Stomach (tissue), 9 donors: Measurements from ENCODE around the gene FAM227B. TPM values are rescaled to one million over a fixed set of nuclear protein-coding genes. Genes with fewer than 3 reads are reported as not detected.
"Not testable (repeated sequence)": the region's sequence is repeated elsewhere in the genome, so short reads cannot be mapped to it uniquely, and the experiment has no call there.

Experiments used
- DNase-seq, 2 donors: peaks; one replicate each; pipeline versions ENCODE4 v3.0.0 to v3.0.0-alpha.2; 2013 to 2019
- H3K27ac ChIP-seq, 5 donors: fragments of 200-600 bp in 4 of 5; sonication (generic) in 4 of 5; one replicate each; pipeline ENCODE4 v1.5.1; 2013 to 2019; ENCODE audit warnings: mild to moderate bottlenecking in 1 of 5, moderate library complexity in 1 of 5
- H3K27me3 ChIP-seq, 3 donors: fragments of 200-600 bp; sonication (generic); one replicate each; pipeline ENCODE4 v1.5.1; 2017 to 2019; ENCODE audit warnings: mixed run types in 1 of 3
- H3K36me3 ChIP-seq, 4 donors: fragments of 200-600 bp; sonication (generic); 1 replicate in 3 of 4; 2 replicates in 1 of 4; pipeline ENCODE4 v1.5.1; 2016 to 2019
- H3K4me1 ChIP-seq, 4 donors: fragments of 200-600 bp; sonication (generic); one replicate each; pipeline ENCODE4 v1.5.1; 2016 to 2019
- H3K4me3 ChIP-seq, 4 donors: fragments of 200-600 bp; sonication (generic) in 3 of 4; one replicate each; pipeline ENCODE4 v1.5.1; 2016 to 2019; ENCODE audit warnings: mild to moderate bottlenecking in 1 of 4
- H3K9me3 ChIP-seq, 4 donors: fragments of 200-600 bp; sonication (generic); one replicate each; pipeline ENCODE4 v1.5.1; 2016 to 2019
- EP300 ChIP-seq: sonication (generic); formaldehyde crosslinking; IDR thresholded peaks from one replicate; pipeline ENCODE4 v1.6.1; 2017; ENCODE audit warnings: antibody characterized with exemption
- POLR2A ChIP-seq, 4 donors: fragments of 450-650 bp; IDR thresholded peaks; one replicate each; pipeline ENCODE4 v1.6.1; 2016; ENCODE audit warnings: antibody characterized with exemption in 4 of 4, control low read depth in 2 of 4, mild to moderate bottlenecking in 1 of 4, moderate library complexity in 1 of 4
- POLR2AphosphoS5 ChIP-seq, 3 donors: sonication (generic); formaldehyde crosslinking; IDR thresholded peaks; one replicate each; pipeline ENCODE4 v1.6.1; 2016; ENCODE audit warnings: antibody characterized with exemption in 3 of 3
- WGBS, 5 donors: extraction: QIAGEN DNeasy Blood & Tissue Kit in 3 of 5; methylation state at CpG; one replicate each; pipeline versions ENCODE4 v1.1.5 to v1.1.7; 2013 to 2018; 5-methylcytosine and 5-hydroxymethylcytosine counted together
- intact Hi-C: fragments of 100-400 bp; cut with DNase I; formaldehyde crosslinking; loops from one replicate; pipeline ENCODE4 v1.15.1; 2023; ENCODE audit warnings: low total_unique reads
- polyA plus RNA-seq, 3 donors: library from polyadenylated mRNA; stranded (reverse); fragments of 200-250 nt; gene quantifications; one replicate each; pipeline ENCODE4 v1.2.3, GENCODE V29; 2013
- total RNA-seq, 5 donors: library from RNA; depleted of rRNA; stranded (reverse); fragments of >200 nt; gene quantifications; one replicate each; pipeline versions ENCODE4 v1.1.0 to v1.2.3, GENCODE V29; 2014 to 2016
- TF ChIP-seq, protein P1 (sequence below), 7 experiments: fragments of 450-650 bp in 4 of 7; fragments of 200-600 bp in 3 of 7; sonication (generic) in 3 of 7; IDR thresholded peaks; one replicate each; pipeline ENCODE4 v1.5.1; 2016 to 2019; ENCODE audit warnings: antibody characterized with exemption in 7 of 7, control low read depth in 2 of 7, mild to moderate bottlenecking in 1 of 7
- donor health status: healthy with polysubstance abuse.
- donor health status: Bipolar disorder and iron deficiency.
- donor health status: healthy.

Gene FAM227B
- total and polyA plus RNA-seq, 8 donors, result 1.3 to 7.1 (median 2.9) TPM; not detected in 1

DNA sequence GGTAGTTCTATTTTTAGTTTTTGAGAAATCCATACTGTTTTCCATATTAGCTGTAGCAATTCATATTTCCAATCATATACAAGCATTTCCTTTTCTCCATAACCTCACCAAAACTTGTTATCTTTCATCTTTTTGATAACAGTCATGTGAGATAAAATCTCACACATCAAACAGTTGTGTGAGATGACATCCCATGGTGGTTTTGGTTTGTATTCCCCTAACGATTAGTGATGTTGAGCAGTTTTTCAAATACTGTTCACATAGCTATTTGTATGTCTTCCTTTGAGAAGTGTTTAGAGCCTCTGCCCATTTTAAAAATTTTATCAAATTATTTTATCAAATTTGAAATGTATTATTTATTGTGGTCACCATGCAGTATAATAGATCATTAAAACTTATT is 50.4 kb downstream of the FAM227B start:
- H3K27ac ChIP-seq, result no peak overlapping the region
- peaks cover 0 to 6% (median 2%) of the 10 kb centered on the region in 4 donors for H3K9me3 ChIP-seq
- 31 to 77% (median 73%) methylated on average over 1 of the region's 1 CpG for WGBS, 5 donors
- peaks cover 0 to 18% (median 3%) of the 10 kb centered on the region in 4 donors for H3K36me3 ChIP-seq
- no peak for TF ChIP-seq EP300
- TF ChIP-seq, protein P1, sequence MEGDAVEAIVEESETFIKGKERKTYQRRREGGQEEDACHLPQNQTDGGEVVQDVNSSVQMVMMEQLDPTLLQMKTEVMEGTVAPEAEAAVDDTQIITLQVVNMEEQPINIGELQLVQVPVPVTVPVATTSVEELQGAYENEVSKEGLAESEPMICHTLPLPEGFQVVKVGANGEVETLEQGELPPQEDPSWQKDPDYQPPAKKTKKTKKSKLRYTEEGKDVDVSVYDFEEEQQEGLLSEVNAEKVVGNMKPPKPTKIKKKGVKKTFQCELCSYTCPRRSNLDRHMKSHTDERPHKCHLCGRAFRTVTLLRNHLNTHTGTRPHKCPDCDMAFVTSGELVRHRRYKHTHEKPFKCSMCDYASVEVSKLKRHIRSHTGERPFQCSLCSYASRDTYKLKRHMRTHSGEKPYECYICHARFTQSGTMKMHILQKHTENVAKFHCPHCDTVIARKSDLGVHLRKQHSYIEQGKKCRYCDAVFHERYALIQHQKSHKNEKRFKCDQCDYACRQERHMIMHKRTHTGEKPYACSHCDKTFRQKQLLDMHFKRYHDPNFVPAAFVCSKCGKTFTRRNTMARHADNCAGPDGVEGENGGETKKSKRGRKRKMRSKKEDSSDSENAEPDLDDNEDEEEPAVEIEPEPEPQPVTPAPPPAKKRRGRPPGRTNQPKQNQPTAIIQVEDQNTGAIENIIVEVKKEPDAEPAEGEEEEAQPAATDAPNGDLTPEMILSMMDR (IDR thresholded peaks at IDR 0.05), result no peak
- TF ChIP-seq POLR2A (IDR thresholded peaks at IDR 0.05), result no peak
- no peak for TF ChIP-seq POLR2AphosphoS5 (IDR thresholded peaks at IDR 0.05)
- no peak overlapping the region for H3K4me3 ChIP-seq
- no peaks in the 10 kb centered on the region for H3K4me1 ChIP-seq
- no peaks in the 10 kb centered on the region for H3K27me3 ChIP-seq
- no peak for DNase-seq
- intact Hi-C loops, result no loop called here

DNA sequence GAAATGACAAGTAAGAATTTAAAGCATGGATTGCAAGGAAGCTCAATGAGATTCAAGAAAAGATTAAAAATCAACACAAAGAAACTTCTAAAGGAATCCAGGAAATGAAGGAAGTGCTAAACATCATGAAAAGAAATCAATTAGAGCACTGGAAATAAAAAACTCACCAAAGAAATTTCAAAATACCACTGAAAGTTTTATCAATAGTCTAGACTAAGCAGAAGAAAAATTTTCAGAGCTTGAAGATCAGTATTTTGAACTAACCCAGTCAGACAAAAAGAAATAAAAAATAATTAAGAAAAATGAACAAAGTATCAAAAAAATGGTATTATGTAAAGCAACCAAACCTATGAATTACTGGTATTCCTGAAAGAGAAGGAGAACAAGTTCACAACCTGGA is 60.6 kb downstream of the FAM227B start:
- H3K4me3 ChIP-seq, result no peak overlapping the region
- intact Hi-C loops, result no loop called here
- no peak for DNase-seq
- TF ChIP-seq EP300 (no peak), POLR2AphosphoS5 (IDR thresholded peaks at IDR 0.05) (no peak)
- TF ChIP-seq, protein P1 (IDR thresholded peaks at IDR 0.05), result no peak
- no peak overlapping the region for H3K27ac ChIP-seq
- no peaks in the 10 kb centered on the region for H3K4me1 ChIP-seq
- no peaks in the 10 kb centered on the region for H3K27me3 ChIP-seq
- no peaks in the 10 kb centered on the region for H3K36me3 ChIP-seq
- peaks cover 3 to 77% (median 37%) of the 10 kb centered on the region in 4 donors for H3K9me3 ChIP-seq

DNA sequence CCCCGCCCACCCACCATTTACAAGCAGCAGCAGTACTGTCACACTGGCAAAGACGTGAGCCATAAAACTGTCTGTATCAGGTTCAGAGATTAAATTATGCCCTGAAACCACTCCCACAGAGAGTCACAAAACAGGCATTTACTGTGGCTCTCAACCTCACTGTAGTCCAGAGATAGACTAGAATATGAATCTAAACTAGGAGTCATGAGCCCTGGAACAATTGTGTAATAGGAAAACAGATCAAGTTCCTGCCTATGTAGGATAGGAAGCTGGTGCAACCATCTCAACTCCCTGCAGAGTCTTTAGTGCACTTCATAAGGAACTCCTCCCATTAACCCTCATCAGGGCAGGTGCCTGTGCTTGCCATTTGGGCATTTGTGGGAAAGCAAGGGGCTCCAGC is 61.7 kb downstream of the FAM227B start:
- WGBS, 5 donors, result 79 to 96% (median 87%) methylated on average over 2 of the region's 2 CpGs
- TF ChIP-seq POLR2AphosphoS5 (IDR thresholded peaks at IDR 0.05) (no peak), POLR2A (IDR thresholded peaks at IDR 0.05) (no peak), EP300 (no peak)
- TF ChIP-seq, protein P1 (IDR thresholded peaks at IDR 0.05), result no peak

DNA sequence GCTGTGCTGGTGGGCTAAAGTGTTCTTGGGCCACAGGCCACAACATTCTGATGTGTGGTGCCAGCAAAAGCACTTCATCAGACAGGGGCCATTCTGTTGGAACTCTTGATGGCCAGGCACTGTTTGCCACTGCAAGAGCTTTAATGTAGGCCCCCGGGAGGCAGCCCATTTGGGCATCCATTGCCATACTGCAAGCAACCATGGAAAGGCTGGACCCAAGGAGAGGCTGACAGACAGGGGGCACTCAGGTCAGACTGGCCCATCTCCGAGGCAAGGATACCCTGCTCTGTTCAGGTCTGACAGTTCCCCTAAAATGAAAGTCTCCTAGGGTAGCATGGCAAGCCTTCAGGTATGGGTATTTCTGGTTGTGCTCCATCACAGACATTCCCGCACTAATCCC is 64.2 kb downstream of the FAM227B start:
- 77 to 97% (median 90%) methylated on average over 2 to 3 of the region's 3 CpGs for WGBS, 5 donors
- peaks cover 3 to 89% (median 43%) of the 10 kb centered on the region in 4 donors for H3K9me3 ChIP-seq
- intact Hi-C loops, result no loop called here

More for the DNA sequence above, 61.7 kb downstream of the FAM227B start:
- Histone ChIP-seq H3K27me3 (no peaks in the 10 kb centered on the region), H3K9me3 (peaks cover 3 to 88% (median 41%) of the 10 kb centered on the region in 4 donors), H3K27ac (no peak overlapping the region), H3K36me3 (no peaks in the 10 kb centered on the region), H3K4me3 (no peak overlapping the region), H3K4me1 (no peaks in the 10 kb centered on the region)
- intact Hi-C loops, result no loop called here
- DNase-seq, result no peak

DNA sequence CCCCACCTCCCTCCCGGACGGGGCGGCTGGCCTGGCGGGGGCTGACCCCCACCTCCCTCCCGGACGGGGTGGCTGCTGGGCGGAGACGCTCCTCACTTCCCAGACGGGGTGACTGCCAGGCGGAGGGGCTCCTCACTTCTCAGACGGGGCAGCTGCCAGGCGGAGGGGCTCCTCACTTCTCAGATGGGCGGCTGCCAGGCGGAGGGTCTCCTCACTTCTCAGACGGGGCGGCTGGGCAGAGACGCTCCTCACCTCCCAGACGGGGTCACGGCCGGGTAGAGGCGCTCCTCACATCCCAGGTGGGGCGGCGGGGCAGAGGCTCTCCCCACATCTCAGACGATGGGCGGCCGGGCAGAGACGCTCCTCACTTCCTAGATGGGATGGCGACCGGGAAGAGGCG is 70.3 kb downstream of the FAM227B start:
- H3K36me3 ChIP-seq, H3K4me1 ChIP-seq, DNase-seq, H3K4me3 ChIP-seq, H3K27ac ChIP-seq, H3K27me3 ChIP-seq, intact Hi-C loops: not testable (repeated sequence)
- peaks cover 0 to 46% (median 21%) of the 10 kb centered on the region in 4 donors for H3K9me3 ChIP-seq
- 87 to 98% (median 96%) methylated on average over 12 to 29 of the region's 30 CpGs; no CpG with 5 or more reads in 1 of the 5 donors for WGBS, 5 donors

More for the DNA sequence above, 64.2 kb downstream of the FAM227B start:
- no peak overlapping the region for H3K4me3 ChIP-seq
- no peaks in the 10 kb centered on the region for H3K27me3 ChIP-seq
- no peak for DNase-seq
- H3K4me1 ChIP-seq, result no peaks in the 10 kb centered on the region
- no peak overlapping the region for H3K27ac ChIP-seq
- no peaks in the 10 kb centered on the region for H3K36me3 ChIP-seq
- TF ChIP-seq EP300, result no peak
- no peak for TF ChIP-seq POLR2AphosphoS5 (IDR thresholded peaks at IDR 0.05)
- TF ChIP-seq POLR2A (IDR thresholded peaks at IDR 0.05), result no peak
- TF ChIP-seq, protein P1 (IDR thresholded peaks at IDR 0.05), result no peak
